D721Med (cell line): ENCODE results near the gene TRIM68.

Experiments used
- DNase-seq: peaks from one replicate; pipeline ENCODE4 v3.0.0; 2011; ENCODE audit warnings: low spot score; ENCODE audit not compliant: insufficient read length
- FAIRE-seq: peaks from 2 replicates; lab custom pipeline; 2011; peaks lifted over from hg19 to GRCh38; lab: Jason Lieb, UNC
- TF ChIP-seq, protein P1 (sequence below): IDR thresholded peaks from 2 replicates; pipeline ENCODE4 v1.5.1; 2012; ENCODE audit warnings: mild to moderate bottlenecking, control low read depth; ENCODE audit not compliant: insufficient read depth; ENCODE audit errors: missing control alignments

TRIM68 gene

DNA sequence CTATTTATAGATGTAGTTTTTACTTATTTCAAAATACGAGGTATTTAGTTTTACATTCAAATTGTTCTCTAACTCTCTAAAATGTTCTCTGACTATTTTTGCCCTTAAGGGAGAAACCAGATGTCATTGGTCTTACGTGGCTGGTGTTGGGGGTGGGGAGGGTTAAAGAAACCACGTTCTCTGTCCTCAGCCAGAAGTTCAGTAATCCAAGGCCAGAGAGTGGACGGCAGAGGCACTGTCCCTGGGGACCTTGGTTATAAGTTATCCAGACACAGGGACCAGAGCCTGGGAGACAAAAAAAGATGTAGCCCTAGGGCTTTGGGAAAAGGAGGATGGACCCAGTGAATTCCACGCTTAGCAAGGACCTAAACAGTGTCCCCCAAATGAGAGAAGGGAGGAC, 35.0 kb upstream of the TRIM68 start:
- FAIRE-seq: no peak
- DNase-seq: no peak
- TF ChIP-seq, protein P1, sequence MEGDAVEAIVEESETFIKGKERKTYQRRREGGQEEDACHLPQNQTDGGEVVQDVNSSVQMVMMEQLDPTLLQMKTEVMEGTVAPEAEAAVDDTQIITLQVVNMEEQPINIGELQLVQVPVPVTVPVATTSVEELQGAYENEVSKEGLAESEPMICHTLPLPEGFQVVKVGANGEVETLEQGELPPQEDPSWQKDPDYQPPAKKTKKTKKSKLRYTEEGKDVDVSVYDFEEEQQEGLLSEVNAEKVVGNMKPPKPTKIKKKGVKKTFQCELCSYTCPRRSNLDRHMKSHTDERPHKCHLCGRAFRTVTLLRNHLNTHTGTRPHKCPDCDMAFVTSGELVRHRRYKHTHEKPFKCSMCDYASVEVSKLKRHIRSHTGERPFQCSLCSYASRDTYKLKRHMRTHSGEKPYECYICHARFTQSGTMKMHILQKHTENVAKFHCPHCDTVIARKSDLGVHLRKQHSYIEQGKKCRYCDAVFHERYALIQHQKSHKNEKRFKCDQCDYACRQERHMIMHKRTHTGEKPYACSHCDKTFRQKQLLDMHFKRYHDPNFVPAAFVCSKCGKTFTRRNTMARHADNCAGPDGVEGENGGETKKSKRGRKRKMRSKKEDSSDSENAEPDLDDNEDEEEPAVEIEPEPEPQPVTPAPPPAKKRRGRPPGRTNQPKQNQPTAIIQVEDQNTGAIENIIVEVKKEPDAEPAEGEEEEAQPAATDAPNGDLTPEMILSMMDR: no peak

DNA sequence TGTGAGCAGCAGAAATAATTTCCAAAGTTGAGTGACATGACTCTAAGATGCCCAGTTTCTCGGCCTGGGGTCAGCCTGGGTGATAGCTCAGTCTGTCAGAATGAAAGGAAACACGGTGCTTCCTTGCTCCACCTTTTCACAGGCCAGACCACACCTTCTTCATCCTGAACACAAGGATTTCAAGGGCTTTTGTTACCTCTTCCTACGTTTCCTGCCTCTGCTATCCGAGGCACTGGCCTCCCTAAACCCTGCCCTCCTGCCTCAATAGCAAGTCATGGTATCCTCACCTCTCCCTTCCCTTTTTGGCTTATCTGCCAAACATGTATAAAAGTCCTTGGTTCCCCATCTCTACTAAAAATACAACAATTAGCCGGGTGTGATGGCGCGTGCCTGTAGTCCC, 34.0 kb upstream of the TRIM68 start:
- FAIRE-seq: no peak
- TF ChIP-seq, protein P1: no peak
- DNase-seq: no peak

DNA sequence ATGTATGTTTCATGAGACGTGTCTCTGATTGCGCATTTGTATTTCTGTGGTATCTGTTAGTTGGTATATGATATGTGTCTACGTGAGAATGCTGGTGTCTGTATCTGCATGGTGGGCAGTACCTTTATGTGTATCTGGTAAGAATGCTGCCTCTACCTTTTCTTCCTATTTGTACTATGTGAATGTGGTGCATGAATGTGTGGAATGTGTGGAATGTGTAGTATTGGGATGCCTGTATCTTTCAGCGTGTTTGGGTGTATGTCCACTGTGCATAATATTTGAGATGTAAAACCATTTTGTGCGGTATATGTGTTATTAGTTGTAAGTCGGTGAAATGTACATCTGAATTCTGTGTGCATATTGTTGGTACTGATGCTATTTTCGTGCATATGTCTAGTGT, 33.5 kb upstream of the TRIM68 start:
- TF ChIP-seq, protein P1: no peak
- DNase-seq (no peak), FAIRE-seq (no peak)

DNA sequence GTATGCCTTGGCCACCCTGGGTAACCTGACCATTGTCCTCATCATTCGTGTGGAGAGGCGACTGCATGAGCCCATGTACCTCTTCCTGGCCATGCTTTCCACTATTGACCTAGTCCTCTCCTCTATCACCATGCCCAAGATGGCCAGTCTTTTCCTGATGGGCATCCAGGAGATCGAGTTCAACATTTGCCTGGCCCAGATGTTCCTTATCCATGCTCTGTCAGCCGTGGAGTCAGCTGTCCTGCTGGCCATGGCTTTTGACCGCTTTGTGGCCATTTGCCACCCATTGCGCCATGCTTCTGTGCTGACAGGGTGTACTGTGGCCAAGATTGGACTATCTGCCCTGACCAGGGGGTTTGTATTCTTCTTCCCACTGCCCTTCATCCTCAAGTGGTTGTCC, 31.9 kb upstream of the TRIM68 start:
- no peak for DNase-seq
- no peak for FAIRE-seq
- TF ChIP-seq, protein P1: no peak

DNA sequence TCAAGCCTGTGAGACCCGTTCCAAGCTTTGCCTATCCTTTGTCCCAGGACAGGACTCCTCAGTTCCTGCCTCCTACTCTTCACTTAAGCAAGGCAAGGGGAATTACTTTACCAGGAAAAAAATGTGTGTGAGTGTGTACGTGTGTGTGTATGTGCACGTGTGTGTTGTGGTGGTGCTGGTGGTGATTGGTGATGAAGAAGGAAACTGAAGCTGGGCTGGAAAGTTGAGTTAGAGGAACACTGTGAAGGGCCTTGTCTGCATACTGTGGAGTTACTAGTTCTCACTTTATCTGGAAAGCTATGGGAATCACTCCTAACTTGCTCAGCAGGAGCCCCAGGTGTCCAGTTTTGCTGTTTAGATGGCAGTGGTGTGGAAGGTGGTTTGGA, 29.6 kb upstream of the TRIM68 start:
- DNase-seq: no peak
- FAIRE-seq: no peak
- TF ChIP-seq, protein P1: no peak

DNA sequence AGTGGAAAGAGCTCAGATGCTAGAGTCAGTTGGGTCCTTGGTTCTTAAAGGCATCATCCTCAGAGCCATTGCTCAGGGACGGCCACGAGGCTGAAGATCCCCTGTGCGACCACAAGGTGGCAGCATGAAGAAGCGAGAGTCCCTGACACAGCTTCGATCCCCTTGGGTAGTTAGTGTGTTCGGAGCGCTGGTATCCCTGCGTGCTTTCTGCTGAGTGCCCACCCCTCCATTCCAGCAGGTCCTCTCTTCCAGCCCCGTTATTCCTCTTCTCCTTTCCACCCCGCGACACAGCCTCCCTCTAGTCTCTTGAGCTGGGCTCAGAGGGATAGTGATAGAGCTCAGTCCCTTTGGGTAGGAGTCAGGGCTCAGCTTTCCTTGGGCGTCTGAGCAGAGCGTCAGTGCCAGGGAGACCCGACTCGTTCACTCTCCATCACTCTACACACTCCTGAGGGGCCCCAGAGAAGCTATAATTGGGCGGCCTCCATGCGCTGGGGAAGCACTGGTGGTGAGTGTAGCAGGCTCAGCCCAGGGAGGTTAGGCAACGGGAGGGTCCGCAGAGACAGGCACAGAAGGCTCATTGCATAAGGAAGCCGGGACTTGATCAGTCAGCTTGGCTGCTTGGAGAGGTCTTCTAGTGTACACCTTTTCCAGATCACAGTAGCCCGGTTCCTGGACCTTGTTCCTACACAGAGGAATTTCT, 29.1 kb upstream of the TRIM68 start, which contains the start of gene OR51D1:
Gene OR51D1 (plus strand): TSS at position 516 of the 700 bp plus-strand sequence. CDS start 2,314 bp downstream, outside the sequence.
- no peak for FAIRE-seq
- no peak for DNase-seq
- TF ChIP-seq, protein P1: peak; percentile 86

DNA sequence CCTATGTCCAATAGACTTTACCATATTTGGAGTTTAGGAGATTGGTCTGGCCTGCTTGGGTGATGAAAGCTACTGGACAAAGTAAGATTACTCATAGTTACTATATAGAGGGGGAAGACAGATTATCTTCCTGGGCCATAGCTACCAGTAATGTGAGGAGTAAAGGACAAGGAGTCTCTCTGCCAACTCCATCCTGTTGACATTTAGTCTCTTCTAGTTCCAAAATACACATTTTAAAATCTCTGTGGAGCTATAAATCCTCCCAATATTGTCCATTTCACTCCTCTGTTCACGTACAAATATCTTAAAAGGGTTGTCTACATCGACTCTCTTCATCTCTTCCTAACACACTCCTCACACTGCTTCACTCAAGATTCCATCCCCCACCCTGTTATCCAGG, 28.1 kb upstream of the TRIM68 start:
- FAIRE-seq (no peak), DNase-seq (no peak)
- TF ChIP-seq, protein P1: no peak
